A549 (cell line): ENCODE data around the gene SPTLC3. TPM values are rescaled to one million over a fixed set of nuclear protein-coding genes. Genes with fewer than 3 reads are reported as not detected.

Experiments used
- ATAC-seq, 2 experiments: fragments of 200-7000 bp in 1 of 2; fragments of >200 bp in 1 of 2; cut with Nextera tagmentation in 1 of 2; cut with Tn5 transposase in 1 of 2; 3 replicates each; pipeline versions ENCODE4 v1.8.0 to v1.9.1; 2018 to 2020; ENCODE audit warnings: mild to moderate bottlenecking in 1 of 2, moderate library complexity in 1 of 2
- CTCF ChIA-PET: fragments of 300-600 bp; sonication (Branson Sonifier 250); formaldehyde crosslinking; extraction: SDS; loops from one replicate; lab custom pipeline; 2021; ENCODE audit warnings: antibody characterized with exemption, inconsistent platforms; lab: Yijun Ruan, JAX
- POLR2A ChIA-PET: fragments of 350-600 bp; formaldehyde crosslinking; extraction: SDS; loops from one replicate; lab custom pipeline; 2021; ENCODE audit warnings: antibody characterized with exemption, inconsistent platforms; lab: Yijun Ruan, JAX
- DNase-seq, 2 experiments: peaks; one replicate each; pipeline versions ENCODE4 v3.0.0 to v3.0.0-alpha.2; 2011 to 2016; ENCODE audit warnings: low read depth in 1 of 2, low spot score in 1 of 2
- FAIRE-seq: peaks from 2 replicates; lab custom pipeline; 2011; peaks lifted over from hg19 to GRCh38; lab: Jason Lieb, UNC
- H3K27ac ChIP-seq, 2 experiments: fragments of >200 bp; sonication (Bioruptor Twin); formaldehyde crosslinking; 3 replicates each; pipeline ENCODE4 v1.5.1; 2016 to 2017
- H3K4me1 ChIP-seq: fragments of >200 bp; sonication (Bioruptor Twin); formaldehyde crosslinking; 3 replicates; pipeline ENCODE4 v1.6.1; 2016
- H3K4me2 ChIP-seq: fragments of >200 bp; sonication (Bioruptor Twin); formaldehyde crosslinking; 3 replicates; pipeline ENCODE4 v1.6.1; 2016
- H3K4me3 ChIP-seq: fragments of >200 bp; sonication (Bioruptor Twin); formaldehyde crosslinking; 3 replicates; pipeline ENCODE4 v1.5.1; 2016
- H3K9me3 ChIP-seq: fragments of >200 bp; sonication (Bioruptor Twin); formaldehyde crosslinking; 3 replicates; pipeline ENCODE4 v1.6.1; 2016
- ATOH8 ChIP-seq: fragments of 250-450 bp; sonication (Bioruptor Pico); IDR thresholded peaks from 2 replicates; pipeline ENCODE4 v1.5.0; 2020; ENCODE audit warnings: low read depth, mild to moderate bottlenecking, moderate library complexity
- EHMT2 ChIP-seq: fragments of 200-600 bp; sonication (generic); IDR thresholded peaks from 2 replicates; pipeline ENCODE4 v1.6.1; 2016; ENCODE audit warnings: antibody characterized with exemption, low read depth, mild to moderate bottlenecking, moderate library complexity
- FOSB ChIP-seq: fragments of 250-450 bp; sonication (Bioruptor Pico); IDR thresholded peaks from 2 replicates; pipeline ENCODE4 v1.5.0; 2020; ENCODE audit warnings: mild to moderate bottlenecking, moderate library complexity
- HDAC2 ChIP-seq: fragments of 200-600 bp; sonication (generic); IDR thresholded peaks from 2 replicates; pipeline ENCODE4 v1.6.1; 2016
- HOXB5 ChIP-seq: fragments of 250-450 bp; sonication (Bioruptor Pico); IDR thresholded peaks from 2 replicates; pipeline ENCODE4 v1.5.0; 2020; ENCODE audit warnings: mild to moderate bottlenecking, moderate library complexity
- KDM5A ChIP-seq: fragments of 200-600 bp; sonication (generic); IDR thresholded peaks from 2 replicates; pipeline ENCODE4 v1.6.1; 2016; ENCODE audit warnings: antibody characterized with exemption, mild to moderate bottlenecking
- MAFK ChIP-seq: fragments of 450-650 bp; IDR thresholded peaks from 2 replicates; pipeline ENCODE4 v1.6.1; 2014; ENCODE audit not compliant: partially characterized antibody
- NR3C1 ChIP-seq: fragments of >200 bp; sonication (Bioruptor Twin); formaldehyde crosslinking; IDR thresholded peaks from 3 replicates; pipeline ENCODE4 v1.6.1; 2017
- POLR2A ChIP-seq: IDR thresholded peaks from 2 replicates; pipeline ENCODE4 v1.6.1; 2012; ENCODE audit warnings: mild to moderate bottlenecking, low read length
- RCOR1 ChIP-seq: fragments of 150-350 bp; IDR thresholded peaks from 2 replicates; pipeline ENCODE4 v1.6.1; 2014; ENCODE audit warnings: antibody characterized with exemption, low read length, low read depth
- RFX5 ChIP-seq: fragments of 450-650 bp; IDR thresholded peaks from 2 replicates; pipeline ENCODE4 v1.7.1; 2014; ENCODE audit warnings: antibody characterized with exemption, mild to moderate bottlenecking, moderate library complexity
- TFCP2L1 ChIP-seq: fragments of 250-450 bp; sonication (Bioruptor Pico); IDR thresholded peaks from 2 replicates; pipeline ENCODE4 v1.5.0; 2021; ENCODE audit warnings: mild to moderate bottlenecking
- USF2 ChIP-seq: fragments of 450-650 bp; IDR thresholded peaks from 2 replicates; pipeline ENCODE4 v1.6.1; 2014; ENCODE audit warnings: antibody characterized with exemption
- whole genome bisulfite sequencing: methylation state at CpG from one replicate; pipeline ENCODE4 v1.1.6; 2017; ENCODE audit errors: missing lambda C conversion rate; 5-methylcytosine and 5-hydroxymethylcytosine counted together
- polyA plus RNA-seq, 4 experiments: library from polyadenylated mRNA; depleted of rRNA in 3 of 4; stranded (reverse); fragments of >200 nt; fragmentation: RNase III in 1 of 4; extraction: RNeasy Plus Mini Kit Qiagen cat#74134 plus additional on column Dnase treatment in 1 of 4; gene quantifications; 2 replicates in 3 of 4; 3 replicates in 1 of 4; pipeline ENCODE4 v1.2.3, GENCODE V29; 2011 to 2017
- TF ChIP-seq, protein P1 (sequence below): IDR thresholded peaks from 2 replicates; pipeline ENCODE4 v1.6.1; 2012
- TF ChIP-seq, protein P2 (sequence below): fragments of 200-600 bp; sonication (generic); IDR thresholded peaks from 2 replicates; pipeline ENCODE4 v1.6.1; 2016; ENCODE audit warnings: antibody characterized with exemption, mild to moderate bottlenecking, moderate library complexity
- TF ChIP-seq, protein P3 (sequence below): fragments of >200 bp; sonication (Bioruptor Twin); formaldehyde crosslinking; IDR thresholded peaks from 3 replicates; pipeline ENCODE4 v1.6.1; 2016

The SPTLC3 gene
- polyA plus RNA-seq, 2 of the 4 experiments (the other 2 are of a cell fraction), result 0.10 to 0.57 TPM

- ATAC-seq, result no peak
- WGBS, result 30% methylated on average over 8 of the region's 8 CpGs
- CTCF ChIA-PET, result interaction anchor here (1.2 kb wide), 1 partner anchor 27 kb away, joined by 3 read pairs; no protein-coding TSS in a partner anchor
- peaks cover 7% of the 10 kb centered on the region; the same call in 1 of the 3 replicates for H3K9me3 ChIP-seq
- no peak for TF ChIP-seq NR3C1
- no peak for TF ChIP-seq HDAC2
- no peak for TF ChIP-seq MAFK
- no peak for TF ChIP-seq KDM5A
- no peak for TF ChIP-seq RCOR1
- no peak for TF ChIP-seq USF2
- TF ChIP-seq POLR2A, result no peak
- TF ChIP-seq ATOH8 (CRISPR knock-in tag), result no peak
- TF ChIP-seq, all 56 proteins: peak for 0
- Histone ChIP-seq H3K27ac (no peak overlapping the region), H3K4me3 (no peak overlapping the region), H3K4me1 (no peaks in the 10 kb centered on the region), H3K4me2 (no peak overlapping the region)
- FAIRE-seq (no peak), DNase-seq (no peak)
- POLR2A ChIA-PET, result no interaction called here
These were observed 138.5 kb downstream of the SPTLC3 start for GRCh38 chr20:13147071-13147963.

GRCh38 chr20:13147971-13148370 is 139.2 kb downstream of the SPTLC3 start:
- WGBS, result 27% methylated on average over 3 of the region's 3 CpGs
- POLR2A ChIA-PET, result no interaction called here

More at GRCh38 chr20:13147971-13148370, 139.2 kb downstream of the SPTLC3 start:
- Histone ChIP-seq H3K4me2 (no peak overlapping the region), H3K9me3 (peaks cover 7% of the 10 kb centered on the region; the same call in 1 of the 3 replicates), H3K4me3 (no peak overlapping the region)
- ATAC-seq (no peak), DNase-seq (no peak), FAIRE-seq (no peak)
- CTCF ChIA-PET, result interaction anchor here (0.7 to 1.2 kb wide), 2 partner anchors 27 to 31 kb away, joined by 3 read pairs; no protein-coding TSS in a partner anchor
- TF ChIP-seq NR3C1 (no peak), TFCP2L1 (no peak), KDM5A (no peak), EHMT2 (no peak), USF2 (no peak), FOSB (CRISPR knock-in tag) (no peak), RFX5 (no peak), HOXB5 (CRISPR knock-in tag) (no peak)
- TF ChIP-seq, protein P1, sequence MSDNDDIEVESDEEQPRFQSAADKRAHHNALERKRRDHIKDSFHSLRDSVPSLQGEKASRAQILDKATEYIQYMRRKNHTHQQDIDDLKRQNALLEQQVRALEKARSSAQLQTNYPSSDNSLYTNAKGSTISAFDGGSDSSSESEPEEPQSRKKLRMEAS, result no peak
- TF ChIP-seq, protein P2, sequence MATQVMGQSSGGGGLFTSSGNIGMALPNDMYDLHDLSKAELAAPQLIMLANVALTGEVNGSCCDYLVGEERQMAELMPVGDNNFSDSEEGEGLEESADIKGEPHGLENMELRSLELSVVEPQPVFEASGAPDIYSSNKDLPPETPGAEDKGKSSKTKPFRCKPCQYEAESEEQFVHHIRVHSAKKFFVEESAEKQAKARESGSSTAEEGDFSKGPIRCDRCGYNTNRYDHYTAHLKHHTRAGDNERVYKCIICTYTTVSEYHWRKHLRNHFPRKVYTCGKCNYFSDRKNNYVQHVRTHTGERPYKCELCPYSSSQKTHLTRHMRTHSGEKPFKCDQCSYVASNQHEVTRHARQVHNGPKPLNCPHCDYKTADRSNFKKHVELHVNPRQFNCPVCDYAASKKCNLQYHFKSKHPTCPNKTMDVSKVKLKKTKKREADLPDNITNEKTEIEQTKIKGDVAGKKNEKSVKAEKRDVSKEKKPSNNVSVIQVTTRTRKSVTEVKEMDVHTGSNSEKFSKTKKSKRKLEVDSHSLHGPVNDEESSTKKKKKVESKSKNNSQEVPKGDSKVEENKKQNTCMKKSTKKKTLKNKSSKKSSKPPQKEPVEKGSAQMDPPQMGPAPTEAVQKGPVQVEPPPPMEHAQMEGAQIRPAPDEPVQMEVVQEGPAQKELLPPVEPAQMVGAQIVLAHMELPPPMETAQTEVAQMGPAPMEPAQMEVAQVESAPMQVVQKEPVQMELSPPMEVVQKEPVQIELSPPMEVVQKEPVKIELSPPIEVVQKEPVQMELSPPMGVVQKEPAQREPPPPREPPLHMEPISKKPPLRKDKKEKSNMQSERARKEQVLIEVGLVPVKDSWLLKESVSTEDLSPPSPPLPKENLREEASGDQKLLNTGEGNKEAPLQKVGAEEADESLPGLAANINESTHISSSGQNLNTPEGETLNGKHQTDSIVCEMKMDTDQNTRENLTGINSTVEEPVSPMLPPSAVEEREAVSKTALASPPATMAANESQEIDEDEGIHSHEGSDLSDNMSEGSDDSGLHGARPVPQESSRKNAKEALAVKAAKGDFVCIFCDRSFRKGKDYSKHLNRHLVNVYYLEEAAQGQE, result no peak
- TF ChIP-seq, protein P3, sequence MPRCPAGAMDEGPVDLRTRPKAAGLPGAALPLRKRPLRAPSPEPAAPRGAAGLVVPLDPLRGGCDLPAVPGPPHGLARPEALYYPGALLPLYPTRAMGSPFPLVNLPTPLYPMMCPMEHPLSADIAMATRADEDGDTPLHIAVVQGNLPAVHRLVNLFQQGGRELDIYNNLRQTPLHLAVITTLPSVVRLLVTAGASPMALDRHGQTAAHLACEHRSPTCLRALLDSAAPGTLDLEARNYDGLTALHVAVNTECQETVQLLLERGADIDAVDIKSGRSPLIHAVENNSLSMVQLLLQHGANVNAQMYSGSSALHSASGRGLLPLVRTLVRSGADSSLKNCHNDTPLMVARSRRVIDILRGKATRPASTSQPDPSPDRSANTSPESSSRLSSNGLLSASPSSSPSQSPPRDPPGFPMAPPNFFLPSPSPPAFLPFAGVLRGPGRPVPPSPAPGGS, result no peak
- TF ChIP-seq, all 56 proteins: peak for 0
- no peak overlapping the region for H3K27ac ChIP-seq
- no peaks in the 10 kb centered on the region for H3K4me1 ChIP-seq
